Adipocyte (in vitro differentiated cells): ENCODE data around the gene EFL1.
"Not testable (repeated sequence)": the region's sequence is repeated elsewhere in the genome, so short reads cannot be mapped to it uniquely, and the experiment has no call there.

Experiments used
- DNase-seq: peaks from one replicate; pipeline ENCODE4 v3.0.0-alpha.2; 2015; ENCODE audit warnings: low read depth
- H3K27me3 ChIP-seq: replicated peaks from 2 replicates; pipeline ENCODE4 v1.7.0; 2013; ENCODE audit warnings: mild to moderate bottlenecking, low read length, moderate library complexity; ENCODE audit not compliant: control insufficient read depth, insufficient read depth
- H3K36me3 ChIP-seq: 2 replicates; pipeline ENCODE4 v1.7.0; 2013; ENCODE audit warnings: low read length, mild to moderate bottlenecking, moderate library complexity; ENCODE audit not compliant: control insufficient read depth, insufficient read depth, severe bottlenecking
- H3K4me1 ChIP-seq: 2 replicates; pipeline ENCODE4 v1.7.0; 2013; ENCODE audit warnings: mild to moderate bottlenecking, low read length, moderate library complexity; ENCODE audit not compliant: control insufficient read depth, insufficient read depth
- H3K4me3 ChIP-seq: 2 replicates; pipeline ENCODE4 v1.7.0; 2013; ENCODE audit warnings: mild to moderate bottlenecking, low read length, moderate library complexity
- H3K9ac ChIP-seq: 2 replicates; pipeline ENCODE4 v1.7.0; 2013; ENCODE audit warnings: mild to moderate bottlenecking, low read length, moderate library complexity
- H3K9me3 ChIP-seq: 2 replicates; pipeline ENCODE4 v1.7.0; 2013; ENCODE audit warnings: mild to moderate bottlenecking, low read length, moderate library complexity; ENCODE audit not compliant: control insufficient read depth

The EFL1 gene

DNA sequence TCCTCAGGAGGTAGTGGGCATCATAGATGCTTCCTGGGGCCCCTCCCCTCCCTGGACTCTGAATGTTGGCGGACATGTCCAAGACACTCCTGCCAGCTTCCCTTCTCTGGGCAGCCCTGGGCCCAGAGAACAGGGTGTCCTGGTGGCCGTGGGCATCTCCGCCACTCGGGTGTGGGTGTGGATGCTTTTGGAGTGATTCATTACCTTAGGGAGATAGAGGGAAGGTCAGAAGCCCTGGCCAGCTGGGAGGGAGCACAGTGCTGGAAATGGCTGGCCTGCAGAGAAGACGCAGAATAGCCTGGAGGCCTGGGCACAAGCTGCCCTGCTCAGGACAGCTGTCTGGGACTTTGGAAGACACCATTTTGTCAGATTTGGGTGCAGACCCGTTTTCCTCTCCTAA lies 37.8 kb upstream of the EFL1 start:
- not testable (repeated sequence) for H3K36me3 ChIP-seq, H3K4me1 ChIP-seq, H3K4me3 ChIP-seq, H3K9ac ChIP-seq, H3K9me3 ChIP-seq
- peak; percentile 58 for DNase-seq
- H3K27me3 ChIP-seq = peaks cover 13% of the 10 kb centered on the region

DNA sequence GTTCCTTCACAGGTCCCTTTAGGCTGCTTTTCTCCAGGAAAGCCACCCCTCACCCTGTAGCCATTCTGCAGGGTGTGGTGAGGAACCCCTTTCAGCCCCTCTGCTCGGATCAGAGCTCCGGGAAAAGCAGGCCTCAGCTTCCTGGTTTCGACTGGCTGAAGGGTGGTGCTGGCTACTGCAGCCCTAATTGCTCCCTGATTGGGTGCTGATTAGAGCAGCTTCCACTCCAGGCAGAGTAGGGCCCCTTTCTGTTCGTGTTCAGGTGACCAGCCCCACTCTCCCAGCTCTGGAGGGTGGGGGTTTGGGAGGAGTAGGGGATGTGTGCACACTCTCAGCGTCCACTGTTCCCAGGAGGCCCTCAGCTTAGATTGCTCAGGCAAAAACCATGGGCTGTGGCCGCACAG lies 37.0 kb upstream of the EFL1 start:
- not testable (repeated sequence) for H3K4me1 ChIP-seq, H3K9me3 ChIP-seq, DNase-seq, H3K4me3 ChIP-seq, H3K36me3 ChIP-seq, H3K9ac ChIP-seq
- peaks cover 13% of the 10 kb centered on the region for H3K27me3 ChIP-seq

DNA sequence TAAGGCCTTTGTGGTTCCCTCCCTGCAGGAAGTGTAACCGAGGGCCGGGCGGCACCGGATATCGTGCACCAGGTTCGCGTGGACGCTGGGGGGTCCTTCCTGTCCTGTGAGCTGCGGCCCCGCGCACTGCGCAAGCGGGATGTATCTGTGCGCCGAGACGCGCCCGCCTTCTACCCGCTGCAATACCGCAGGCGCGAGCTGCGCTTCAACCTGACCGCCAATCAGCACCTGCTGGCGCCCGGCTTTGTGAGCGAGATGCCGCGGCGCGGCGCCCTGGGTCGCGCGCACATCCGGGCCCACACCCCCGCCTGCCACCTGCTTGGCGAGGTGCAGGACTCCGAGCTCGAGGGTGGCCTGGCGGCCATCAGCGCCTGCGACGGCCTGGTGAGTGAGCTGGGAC lies 36.0 kb upstream of the EFL1 start:
- Histone ChIP-seq H3K9ac (no peak overlapping the region), H3K36me3 (no peaks in the 10 kb centered on the region), H3K4me1 (peaks cover 8% of the 10 kb centered on the region), H3K9me3 (no peaks in the 10 kb centered on the region), H3K27me3 (peaks cover 12% of the 10 kb centered on the region), H3K4me3 (no peak overlapping the region)
- DNase-seq = no peak

- Histone ChIP-seq H3K27me3 (peaks cover 9% of the 10 kb centered on the region), H3K4me1 (peaks cover 8% of the 10 kb centered on the region), H3K9ac (no peak overlapping the region), H3K9me3 (no peaks in the 10 kb centered on the region), H3K4me3 (no peak overlapping the region), H3K36me3 (no peaks in the 10 kb centered on the region)
- no peak for DNase-seq
Observed at GRCh38 chr15:82298032-82298431, 35.5 kb upstream of the EFL1 start.

DNA sequence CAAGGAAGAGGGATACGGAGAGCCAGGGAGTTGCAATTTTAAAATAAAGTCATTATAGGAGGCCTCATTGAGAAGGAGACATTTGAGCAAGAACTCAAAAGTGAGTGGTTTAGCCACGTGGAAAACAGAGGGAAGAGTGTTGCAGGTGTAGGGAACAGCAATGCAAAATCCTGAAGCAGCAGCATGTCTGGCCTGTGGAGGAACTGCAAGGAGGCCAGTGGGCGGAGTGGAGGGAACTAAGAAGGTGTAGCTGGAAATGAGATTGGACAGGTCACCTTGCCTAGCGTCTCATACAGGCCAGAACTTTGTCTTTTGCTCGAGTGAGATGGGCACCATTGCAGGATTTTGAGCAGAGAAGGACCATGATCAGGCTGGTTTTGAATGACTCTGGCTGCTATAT lies 35.0 kb upstream of the EFL1 start:
- Histone ChIP-seq H3K4me1 (peaks cover 10% of the 10 kb centered on the region), H3K27me3 (peaks cover 5% of the 10 kb centered on the region), H3K4me3 (no peak overlapping the region), H3K9ac (no peak overlapping the region), H3K36me3 (no peaks in the 10 kb centered on the region), H3K9me3 (no peaks in the 10 kb centered on the region)
- no peak for DNase-seq

DNA sequence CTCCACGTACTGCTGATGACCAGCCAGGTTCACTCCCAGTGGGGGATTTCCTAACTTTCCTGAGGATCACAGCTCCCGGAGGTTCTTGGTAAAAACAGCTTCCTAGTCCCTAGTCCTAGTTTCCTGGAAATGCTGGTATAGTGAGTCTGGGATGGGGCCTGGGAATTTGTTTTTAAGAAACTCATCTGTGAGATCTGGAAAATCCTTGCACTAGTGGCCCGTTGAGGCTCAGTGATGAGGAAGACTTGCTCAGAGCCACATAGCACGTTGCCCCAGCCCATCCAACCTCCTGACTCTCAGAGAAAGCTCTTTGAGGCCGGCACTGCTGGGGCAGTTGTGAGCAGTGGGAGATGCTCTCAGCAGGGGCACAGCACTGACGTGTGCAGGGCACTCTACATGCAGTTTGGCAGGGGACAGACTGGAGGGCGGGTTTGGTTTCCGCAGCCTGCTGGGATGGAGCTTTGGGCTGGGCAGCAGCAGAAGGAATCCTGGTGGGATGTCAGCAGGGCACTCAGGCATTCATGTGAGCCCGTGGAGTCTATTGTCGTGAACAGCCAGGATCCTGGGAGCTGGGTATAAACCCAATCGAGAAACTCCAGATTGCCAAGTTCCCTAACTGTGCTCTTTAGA lies 31.6 kb upstream of the EFL1 start:
- Histone ChIP-seq H3K4me1 (peaks cover 4% of the 10 kb centered on the region), H3K9me3 (no peaks in the 10 kb centered on the region)
- no peak for DNase-seq

DNA sequence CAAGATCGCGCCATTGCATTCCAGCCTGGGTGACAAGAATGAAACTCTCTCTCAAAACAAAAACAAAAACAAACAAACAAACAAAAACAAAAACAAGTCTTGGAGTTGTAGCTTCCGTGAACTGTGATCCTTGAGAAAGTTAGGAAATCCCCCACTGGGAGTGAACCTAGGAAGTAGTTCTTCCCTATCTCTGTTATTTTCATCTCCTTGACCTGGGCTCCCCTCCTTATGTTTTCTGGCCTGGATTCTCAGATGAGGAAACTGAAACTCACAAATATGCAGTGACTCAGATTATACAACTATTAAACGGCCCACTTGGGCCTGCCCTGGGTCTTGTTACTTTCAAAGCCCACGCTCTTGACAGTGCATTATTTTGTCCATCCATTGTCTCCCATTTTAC lies 29.7 kb upstream of the EFL1 start:
- Histone ChIP-seq H3K36me3 (no peaks in the 10 kb centered on the region), H3K4me3 (no peak overlapping the region), H3K9me3 (no peaks in the 10 kb centered on the region), H3K9ac (no peak overlapping the region), H3K27me3 (no peaks in the 10 kb centered on the region), H3K4me1 (peaks cover 4% of the 10 kb centered on the region)
- no peak for DNase-seq

More for the DNA sequence above, 31.6 kb upstream of the EFL1 start:
- Histone ChIP-seq H3K27me3 (no peaks in the 10 kb centered on the region), H3K4me3 (no peak overlapping the region), H3K36me3 (no peaks in the 10 kb centered on the region), H3K9ac (no peak overlapping the region)

- not testable (repeated sequence) for H3K9me3 ChIP-seq, H3K9ac ChIP-seq, H3K4me3 ChIP-seq, H3K27me3 ChIP-seq, H3K36me3 ChIP-seq, DNase-seq
- peaks cover 11% of the 10 kb centered on the region for H3K4me1 ChIP-seq
Observed at GRCh38 chr15:82288202-82288601, 25.7 kb upstream of the EFL1 start.

DNA sequence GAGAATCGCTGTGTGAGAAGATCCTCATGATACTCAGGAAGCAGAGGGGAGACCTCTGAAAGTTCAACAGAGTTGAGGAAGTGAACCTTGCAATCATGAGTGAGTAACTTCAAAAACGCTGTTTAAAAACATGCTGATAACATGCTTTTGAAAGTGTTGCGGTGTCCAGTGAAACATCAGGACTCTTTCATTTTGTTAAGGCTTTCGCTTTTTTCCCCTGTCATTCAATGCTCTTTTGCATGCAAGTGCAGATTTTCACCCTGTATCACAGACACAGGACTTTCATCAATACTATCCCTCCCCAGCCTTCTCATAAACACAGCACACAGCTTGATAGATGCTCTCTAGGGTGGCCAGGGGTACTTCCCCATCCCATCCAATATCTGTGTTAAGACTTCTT lies 23.9 kb upstream of the EFL1 start:
- DNase-seq, H3K9ac ChIP-seq, H3K4me1 ChIP-seq, H3K9me3 ChIP-seq, H3K36me3 ChIP-seq, H3K27me3 ChIP-seq, H3K4me3 ChIP-seq: not testable (repeated sequence)

DNA sequence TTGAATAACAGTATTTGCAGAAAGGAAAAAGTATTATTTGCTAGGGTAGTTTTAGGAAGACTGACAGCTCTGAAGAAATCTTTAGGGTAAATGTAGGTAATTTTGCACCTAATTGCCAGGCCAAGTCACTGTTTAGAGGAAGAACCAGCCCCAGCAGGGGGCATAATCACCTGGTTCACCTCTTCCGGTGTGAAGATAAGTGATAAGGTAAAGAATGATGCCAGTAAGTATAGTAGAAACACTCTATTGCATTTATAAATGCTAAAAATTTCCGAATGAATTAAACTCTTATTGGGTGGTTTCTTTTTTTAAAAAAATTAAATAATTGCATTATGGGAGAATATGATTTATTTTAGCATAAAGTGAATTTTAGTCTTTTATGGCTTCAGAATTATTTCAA lies 21.8 kb upstream of the EFL1 start:
- not testable (repeated sequence) for H3K9me3 ChIP-seq, DNase-seq, H3K9ac ChIP-seq, H3K4me1 ChIP-seq, H3K4me3 ChIP-seq, H3K36me3 ChIP-seq, H3K27me3 ChIP-seq

- not testable (repeated sequence) for DNase-seq, H3K4me3 ChIP-seq, H3K9ac ChIP-seq, H3K36me3 ChIP-seq, H3K9me3 ChIP-seq, H3K4me1 ChIP-seq, H3K27me3 ChIP-seq
Observed at GRCh38 chr15:82282386-82282785, 19.9 kb upstream of the EFL1 start.

GRCh38 chr15:82281276-82281675 lies 18.7 kb upstream of the EFL1 start:
- H3K9ac ChIP-seq, H3K27me3 ChIP-seq, H3K36me3 ChIP-seq, H3K4me1 ChIP-seq, H3K9me3 ChIP-seq, H3K4me3 ChIP-seq, DNase-seq: not testable (repeated sequence)
